H9 (cell line): ENCODE measurements around the gene FHIT. TPM values are rescaled to one million over a fixed set of nuclear protein-coding genes. Genes with fewer than 3 reads are reported as not detected.

Source experiments
- DNase-seq: peaks from one replicate; pipeline ENCODE4 v3.0.0-alpha.2; 2017
- H2AFZ ChIP-seq: one replicate; pipeline ENCODE4 v1.6.1; 2013; ENCODE audit warnings: mild to moderate bottlenecking, low read length, control low read depth, moderate library complexity
- H2AK5ac ChIP-seq: 2 replicates; pipeline ENCODE4 v1.6.1; 2013; ENCODE audit warnings: low read length, control low read depth, mixed read lengths; ENCODE audit not compliant: insufficient read length
- H2BK120ac ChIP-seq: one replicate; pipeline ENCODE4 v1.6.1; 2013; ENCODE audit warnings: low read depth, mild to moderate bottlenecking, low read length, control low read depth, inconsistent platforms; ENCODE audit not compliant: poor library complexity, severe bottlenecking
- H2BK12ac ChIP-seq: 2 replicates; pipeline ENCODE4 v1.6.1; 2013; ENCODE audit warnings: low read length, control low read depth, mixed read lengths, low read depth; ENCODE audit not compliant: insufficient read length
- H2BK15ac ChIP-seq: 2 replicates; pipeline ENCODE4 v1.6.1; 2013; ENCODE audit warnings: low read depth, low read length, control low read depth
- H2BK20ac ChIP-seq: one replicate; pipeline ENCODE4 v1.6.1; 2013; ENCODE audit warnings: low read depth, mild to moderate bottlenecking, low read length, control low read depth, inconsistent platforms; ENCODE audit not compliant: poor library complexity, severe bottlenecking
- H2BK5ac ChIP-seq: 2 replicates; pipeline ENCODE4 v1.6.1; 2013; ENCODE audit warnings: low read length, control low read depth, mixed read lengths; ENCODE audit not compliant: insufficient read length
- H3K14ac ChIP-seq: 2 replicates; pipeline ENCODE4 v1.6.1; 2013; ENCODE audit warnings: low read length, control low read depth; ENCODE audit not compliant: insufficient read depth
- H3K18ac ChIP-seq: 2 replicates; pipeline ENCODE4 v1.6.1; 2013; ENCODE audit warnings: low read depth, mild to moderate bottlenecking, mixed read lengths, low read length, control low read depth; ENCODE audit not compliant: insufficient read length
- H3K23ac ChIP-seq: 2 replicates; pipeline ENCODE4 v1.6.1; 2013; ENCODE audit warnings: low read length, control low read depth, mixed read lengths, low read depth; ENCODE audit not compliant: insufficient read length
- H3K23me2 ChIP-seq: 2 replicates; pipeline ENCODE4 v1.6.1; 2013; ENCODE audit warnings: low read depth, mild to moderate bottlenecking, mixed read lengths, low read length, control low read depth; ENCODE audit not compliant: insufficient read length, poor library complexity, severe bottlenecking
- H3K27ac ChIP-seq: 2 replicates; pipeline ENCODE4 v1.5.1; 2013; ENCODE audit warnings: low read length, control low read depth, mixed read lengths, low read depth; ENCODE audit not compliant: insufficient read length
- H3K27me3 ChIP-seq: 2 replicates; pipeline ENCODE4 v1.6.1; 2013; ENCODE audit warnings: low read length, control low read depth, inconsistent platforms; ENCODE audit not compliant: insufficient read depth
- H3K4ac ChIP-seq: 2 replicates; pipeline ENCODE4 v1.6.1; 2013; ENCODE audit warnings: low read depth, mild to moderate bottlenecking, control low read depth, inconsistent platforms, low read length, moderate library complexity
- H3K4me1 ChIP-seq: 2 replicates; pipeline ENCODE4 v1.6.1; 2013; ENCODE audit warnings: low read length, control low read depth, inconsistent platforms; ENCODE audit not compliant: insufficient read depth
- H3K4me2 ChIP-seq: 2 replicates; pipeline ENCODE4 v1.6.1; 2013; ENCODE audit warnings: low read length, control low read depth, mixed read lengths; ENCODE audit not compliant: insufficient read length, insufficient read depth
- H3K56ac ChIP-seq: 2 replicates; pipeline ENCODE4 v1.6.1; 2013; ENCODE audit warnings: low read depth, mild to moderate bottlenecking, mixed read lengths, low read length, control low read depth; ENCODE audit not compliant: insufficient read length
- H3K79me1 ChIP-seq: 2 replicates; pipeline ENCODE4 v1.6.1; 2013; ENCODE audit warnings: low read depth, mild to moderate bottlenecking, moderate library complexity, low read length, control low read depth, inconsistent platforms; ENCODE audit not compliant: insufficient read depth, poor library complexity, severe bottlenecking
- H3K79me2 ChIP-seq: 2 replicates; pipeline ENCODE4 v1.6.1; 2013; ENCODE audit warnings: low read length, control low read depth, inconsistent platforms; ENCODE audit not compliant: insufficient read depth
- H3K9ac ChIP-seq: 2 replicates; pipeline ENCODE4 v1.6.1; 2013; ENCODE audit warnings: low read length, control low read depth, mixed read lengths; ENCODE audit not compliant: insufficient read length; ENCODE audit errors: extremely low read depth
- H3K9me3 ChIP-seq: one replicate; pipeline ENCODE4 v1.6.1; 2013; ENCODE audit warnings: low read depth, low read length, inconsistent platforms; ENCODE audit not compliant: control insufficient read depth
- H3T11ph ChIP-seq: one replicate; pipeline ENCODE4 v1.6.1; 2013; ENCODE audit warnings: mild to moderate bottlenecking, low read length, control low read depth, inconsistent platforms
- H4K20me1 ChIP-seq: one replicate; pipeline ENCODE4 v1.6.1; 2013; ENCODE audit not compliant: control insufficient read depth, insufficient read length, insufficient read depth
- H4K5ac ChIP-seq: 2 replicates; pipeline ENCODE4 v1.6.1; 2013; ENCODE audit warnings: low read depth, mild to moderate bottlenecking, mixed read lengths, low read length, control low read depth; ENCODE audit not compliant: insufficient read length
- H4K8ac ChIP-seq: replicated peaks from 2 replicates; pipeline ENCODE4 v1.6.1; 2013; ENCODE audit warnings: low read length, control low read depth, mixed read lengths, low read depth; ENCODE audit not compliant: insufficient read length
- H4K91ac ChIP-seq: 2 replicates; pipeline ENCODE4 v1.6.1; 2013; ENCODE audit warnings: low read depth, mild to moderate bottlenecking, moderate library complexity, mixed read lengths, low read length, control low read depth; ENCODE audit not compliant: insufficient read length
- H3K27ac Mint-ChIP-seq, 3 experiments: 2 replicates in 2 of 3; 3 replicates in 1 of 3; pipeline ENCODE4 v1.8.0; 2020 to 2021; ENCODE audit warnings: mixed read lengths in 3 of 3, mild to moderate bottlenecking in 1 of 3, moderate library complexity in 1 of 3
- H3K27me3 Mint-ChIP-seq: 2 replicates; pipeline ENCODE4 v1.8.0; 2021; ENCODE audit warnings: low read depth, mild to moderate bottlenecking, moderate library complexity, mixed read lengths
- H3K36me3 Mint-ChIP-seq, 3 experiments: 2 replicates in 2 of 3; 3 replicates in 1 of 3; pipeline ENCODE4 v1.8.0; 2020 to 2021; ENCODE audit warnings: low read depth in 3 of 3, mixed read lengths in 3 of 3; ENCODE audit not compliant: insufficient read depth in 1 of 3
- H3K4me1 Mint-ChIP-seq, 2 experiments: 2 replicates each; pipeline ENCODE4 v1.8.0; 2020; ENCODE audit warnings: mixed read lengths in 2 of 2
- H3K4me3 Mint-ChIP-seq, 2 experiments: 2 replicates in 1 of 2; 3 replicates in 1 of 2; pipeline ENCODE4 v1.8.0; 2020 to 2021; ENCODE audit warnings: mild to moderate bottlenecking in 2 of 2, mixed read lengths in 2 of 2, moderate library complexity in 1 of 2
- H3K9me3 Mint-ChIP-seq, 2 experiments: 2 replicates in 1 of 2; 3 replicates in 1 of 2; pipeline ENCODE4 v1.8.0; 2020; ENCODE audit warnings: mild to moderate bottlenecking in 2 of 2, mixed read lengths in 2 of 2, moderate library complexity in 1 of 2
- WGBS: extraction: QIAGEN DNeasy Blood & Tissue Kit; methylation state at CpG from one replicate; pipeline ENCODE4 v1.1.7; 2013; ENCODE audit warnings: missing lambda C conversion rate, low lambda C conversion rate, mixed read lengths; ENCODE audit not compliant: insufficient read length; ENCODE audit errors: extremely low coverage; 5-methylcytosine and 5-hydroxymethylcytosine counted together
- total RNA-seq: library from RNA; stranded (reverse); gene quantifications from 2 replicates; pipeline ENCODE4 v1.2.1, GENCODE V29; 2021
- TF ChIP-seq, protein P1 (sequence below): fragments of 200-600 bp; sonication (generic); conservative IDR thresholded peaks from 3 replicates; pipeline ENCODE4 v1.8.0; 2021; ENCODE audit warnings: antibody characterized with exemption, mild to moderate bottlenecking

FHIT gene
- total RNA-seq, 1 experiment from 2014 or later = 3.0 TPM

GRCh38 chr3:59949311-59949710 is 1301.9 kb downstream of the FHIT start:
- H4K8ac ChIP-seq = no peak overlapping the region
- H3K4me2 ChIP-seq = no peak overlapping the region
- H3K27me3 Mint-ChIP-seq = no peaks in the 10 kb centered on the region
- no peak overlapping the region for H2BK5ac ChIP-seq
- H3K27me3 ChIP-seq = no peaks in the 10 kb centered on the region
- no peak overlapping the region for H3K9ac ChIP-seq
- H2BK20ac ChIP-seq = no peak overlapping the region
- no peaks in the 10 kb centered on the region for H3K36me3 Mint-ChIP-seq
- no CpG with 5 or more reads among the region's 5 CpGs for WGBS
- H2AFZ ChIP-seq = no peak overlapping the region
- H3K56ac ChIP-seq = no peak overlapping the region
- H2BK15ac ChIP-seq = no peak overlapping the region
- H3K4me3 Mint-ChIP-seq = no peak overlapping the region
- H3K4me1 Mint-ChIP-seq = peaks cover 1 to 3% of the 10 kb centered on the region in 2 experiments; a peak in 2 of 4 replicates
- no peak overlapping the region for H2BK120ac ChIP-seq
- no peaks in the 10 kb centered on the region for H3K79me1 ChIP-seq
- H4K20me1 ChIP-seq = no peaks in the 10 kb centered on the region
- H4K91ac ChIP-seq = no peak overlapping the region
- H3K9me3 ChIP-seq = no peaks in the 10 kb centered on the region
- H3K9me3 Mint-ChIP-seq = peaks cover 0 to 4% of the 10 kb centered on the region in 2 experiments; a peak in 1 of 5 replicates
- no peak overlapping the region for H3T11ph ChIP-seq
- no peak overlapping the region for H3K27ac Mint-ChIP-seq
- no peak overlapping the region for H2BK12ac ChIP-seq
- H3K18ac ChIP-seq = no peak overlapping the region
- H2AK5ac ChIP-seq = no peak overlapping the region
- no peak overlapping the region for H4K5ac ChIP-seq
- no peaks in the 10 kb centered on the region for H3K79me2 ChIP-seq
- TF ChIP-seq, protein P1, sequence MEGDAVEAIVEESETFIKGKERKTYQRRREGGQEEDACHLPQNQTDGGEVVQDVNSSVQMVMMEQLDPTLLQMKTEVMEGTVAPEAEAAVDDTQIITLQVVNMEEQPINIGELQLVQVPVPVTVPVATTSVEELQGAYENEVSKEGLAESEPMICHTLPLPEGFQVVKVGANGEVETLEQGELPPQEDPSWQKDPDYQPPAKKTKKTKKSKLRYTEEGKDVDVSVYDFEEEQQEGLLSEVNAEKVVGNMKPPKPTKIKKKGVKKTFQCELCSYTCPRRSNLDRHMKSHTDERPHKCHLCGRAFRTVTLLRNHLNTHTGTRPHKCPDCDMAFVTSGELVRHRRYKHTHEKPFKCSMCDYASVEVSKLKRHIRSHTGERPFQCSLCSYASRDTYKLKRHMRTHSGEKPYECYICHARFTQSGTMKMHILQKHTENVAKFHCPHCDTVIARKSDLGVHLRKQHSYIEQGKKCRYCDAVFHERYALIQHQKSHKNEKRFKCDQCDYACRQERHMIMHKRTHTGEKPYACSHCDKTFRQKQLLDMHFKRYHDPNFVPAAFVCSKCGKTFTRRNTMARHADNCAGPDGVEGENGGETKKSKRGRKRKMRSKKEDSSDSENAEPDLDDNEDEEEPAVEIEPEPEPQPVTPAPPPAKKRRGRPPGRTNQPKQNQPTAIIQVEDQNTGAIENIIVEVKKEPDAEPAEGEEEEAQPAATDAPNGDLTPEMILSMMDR = no peak
- no peak overlapping the region for H3K23ac ChIP-seq
- H3K4me1 ChIP-seq = no peaks in the 10 kb centered on the region
- H3K14ac ChIP-seq = no peak overlapping the region
- no peak for DNase-seq
- no peaks in the 10 kb centered on the region for H3K23me2 ChIP-seq
- H3K4ac ChIP-seq = no peak overlapping the region
- no peak overlapping the region for H3K27ac ChIP-seq
